Astrocyte (in vitro differentiated cells and primary cell): ENCODE results near the gene SLC6A2. TPM values are rescaled to one million over a fixed set of nuclear protein-coding genes. Genes with fewer than 3 reads are reported as not detected.

ENCODE experiments used
- DNase-seq: peaks from one replicate; pipeline ENCODE4 v3.0.0-alpha.2; 2010; ENCODE audit warnings: low read depth
- FAIRE-seq: peaks from 2 replicates; lab custom pipeline; 2011; peaks lifted over from hg19 to GRCh38; lab: Jason Lieb, UNC
- H2AFZ ChIP-seq: 2 replicates; pipeline ENCODE4 v1.6.0; 2012; ENCODE audit warnings: low read depth, low read length, inconsistent platforms
- H3K27ac ChIP-seq: 2 replicates; pipeline ENCODE4 v1.5.1; 2011; ENCODE audit warnings: low read depth, low read length, inconsistent platforms
- H3K27me3 ChIP-seq: 2 replicates; pipeline ENCODE4 v1.6.0; 2011; ENCODE audit warnings: low read length, inconsistent platforms; ENCODE audit not compliant: insufficient read depth
- H3K36me3 ChIP-seq: 2 replicates; pipeline ENCODE4 v1.5.1; 2011; ENCODE audit warnings: low read length, inconsistent platforms; ENCODE audit not compliant: insufficient read depth
- H3K4me1 ChIP-seq: 2 replicates; pipeline ENCODE4 v1.5.1; 2011; ENCODE audit warnings: low read length, inconsistent platforms; ENCODE audit not compliant: insufficient read depth
- H3K4me2 ChIP-seq: 2 replicates; pipeline ENCODE4 v1.6.0; 2012; ENCODE audit warnings: low read length, inconsistent platforms
- H3K4me3 ChIP-seq: 2 replicates; pipeline ENCODE4 v1.5.1; 2011; ENCODE audit warnings: low read depth, mild to moderate bottlenecking, low read length, inconsistent platforms; ENCODE audit not compliant: insufficient read depth
- H3K79me2 ChIP-seq: 2 replicates; pipeline ENCODE4 v1.6.0; 2012; ENCODE audit warnings: mild to moderate bottlenecking, low read length, inconsistent platforms; ENCODE audit not compliant: insufficient read depth
- H3K9ac ChIP-seq: 2 replicates; pipeline ENCODE4 v1.6.0; 2012; ENCODE audit warnings: mild to moderate bottlenecking, low read length, inconsistent platforms
- H3K9me3 ChIP-seq: 2 replicates; pipeline ENCODE4 v1.5.1; 2012; ENCODE audit warnings: low read depth, mild to moderate bottlenecking, low read length, inconsistent platforms; ENCODE audit not compliant: insufficient read depth
- H4K20me1 ChIP-seq: 2 replicates; pipeline ENCODE4 v1.6.0; 2012; ENCODE audit warnings: low read length, inconsistent platforms; ENCODE audit not compliant: insufficient read depth
- H3K27ac Mint-ChIP-seq: one replicate; pipeline ENCODE4 v1.8.0; 2021; ENCODE audit warnings: mild to moderate bottlenecking, mixed read lengths; ENCODE audit not compliant: unreplicated experiment
- H3K27me3 Mint-ChIP-seq: one replicate; pipeline ENCODE4 v1.8.0; 2021; ENCODE audit warnings: low read depth, mixed read lengths; ENCODE audit not compliant: unreplicated experiment
- H3K36me3 Mint-ChIP-seq: one replicate; pipeline ENCODE4 v1.8.0; 2021; ENCODE audit warnings: low read depth, mixed read lengths; ENCODE audit not compliant: unreplicated experiment
- H3K4me1 Mint-ChIP-seq: one replicate; pipeline ENCODE4 v1.8.0; 2021; ENCODE audit warnings: low read depth, mixed read lengths; ENCODE audit not compliant: unreplicated experiment
- H3K4me3 Mint-ChIP-seq: one replicate; pipeline ENCODE4 v1.8.0; 2021; ENCODE audit warnings: mild to moderate bottlenecking, moderate library complexity, mixed read lengths; ENCODE audit not compliant: unreplicated experiment
- H3K9me3 Mint-ChIP-seq: one replicate; pipeline ENCODE4 v1.8.0; 2021; ENCODE audit warnings: mild to moderate bottlenecking, mixed read lengths; ENCODE audit not compliant: unreplicated experiment
- EZH2 ChIP-seq: IDR thresholded peaks from 2 replicates; pipeline ENCODE4 v1.6.1; 2012; ENCODE audit warnings: mild to moderate bottlenecking, low read length, inconsistent platforms; ENCODE audit not compliant: insufficient read depth
- total RNA-seq: library from RNA; stranded (reverse); gene quantifications from 2 replicates; pipeline ENCODE4 v1.2.1, GENCODE V29; 2021
- TF ChIP-seq, protein P1 (sequence below): IDR thresholded peaks from 2 replicates; pipeline ENCODE4 v1.5.1; 2011; ENCODE audit warnings: low read depth, mild to moderate bottlenecking, inconsistent platforms, low read length, moderate library complexity; ENCODE audit not compliant: insufficient read depth

Gene SLC6A2
- total RNA-seq, 1 donor from 2014 or later, result not detected

DNA sequence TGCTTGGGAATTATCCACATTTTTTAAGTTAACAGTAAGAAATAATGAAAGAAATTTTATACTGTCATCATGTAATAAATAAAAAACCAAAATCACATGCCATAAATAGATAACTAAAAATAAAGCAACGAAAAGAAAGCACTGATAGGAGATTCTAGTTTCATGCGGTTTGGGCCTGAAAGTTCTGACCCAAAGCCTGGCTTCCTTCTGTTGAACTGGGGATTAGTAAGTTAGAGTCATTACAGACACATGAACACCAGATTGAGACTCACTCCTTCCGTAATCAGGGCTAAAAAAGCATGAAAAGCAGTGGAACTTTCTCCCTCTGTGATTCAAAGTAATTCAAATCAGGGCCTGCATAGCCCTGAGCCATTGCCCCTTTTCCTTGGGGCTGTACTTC lies 13.2 kb upstream of the SLC6A2 start:
- FAIRE-seq (no peak), DNase-seq (no peak)
- no peaks in the 10 kb centered on the region for H3K9me3 ChIP-seq
- no peaks in the 10 kb centered on the region for H4K20me1 ChIP-seq
- H3K4me1 Mint-ChIP-seq, result peaks cover 6% of the 10 kb centered on the region
- peaks cover 2% of the 10 kb centered on the region for H3K27me3 ChIP-seq
- no peaks in the 10 kb centered on the region for H3K36me3 Mint-ChIP-seq
- TF ChIP-seq, protein P1, sequence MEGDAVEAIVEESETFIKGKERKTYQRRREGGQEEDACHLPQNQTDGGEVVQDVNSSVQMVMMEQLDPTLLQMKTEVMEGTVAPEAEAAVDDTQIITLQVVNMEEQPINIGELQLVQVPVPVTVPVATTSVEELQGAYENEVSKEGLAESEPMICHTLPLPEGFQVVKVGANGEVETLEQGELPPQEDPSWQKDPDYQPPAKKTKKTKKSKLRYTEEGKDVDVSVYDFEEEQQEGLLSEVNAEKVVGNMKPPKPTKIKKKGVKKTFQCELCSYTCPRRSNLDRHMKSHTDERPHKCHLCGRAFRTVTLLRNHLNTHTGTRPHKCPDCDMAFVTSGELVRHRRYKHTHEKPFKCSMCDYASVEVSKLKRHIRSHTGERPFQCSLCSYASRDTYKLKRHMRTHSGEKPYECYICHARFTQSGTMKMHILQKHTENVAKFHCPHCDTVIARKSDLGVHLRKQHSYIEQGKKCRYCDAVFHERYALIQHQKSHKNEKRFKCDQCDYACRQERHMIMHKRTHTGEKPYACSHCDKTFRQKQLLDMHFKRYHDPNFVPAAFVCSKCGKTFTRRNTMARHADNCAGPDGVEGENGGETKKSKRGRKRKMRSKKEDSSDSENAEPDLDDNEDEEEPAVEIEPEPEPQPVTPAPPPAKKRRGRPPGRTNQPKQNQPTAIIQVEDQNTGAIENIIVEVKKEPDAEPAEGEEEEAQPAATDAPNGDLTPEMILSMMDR, result no peak
- TF ChIP-seq EZH2, result no peak
- H3K27ac Mint-ChIP-seq, result no peak overlapping the region
- H2AFZ ChIP-seq, result no peak overlapping the region
- H3K4me1 ChIP-seq, result no peaks in the 10 kb centered on the region
- H3K4me2 ChIP-seq, result no peak overlapping the region
- H3K4me3 Mint-ChIP-seq, result no peak overlapping the region
- H3K9ac ChIP-seq, result no peak overlapping the region
- no peak overlapping the region for H3K4me3 ChIP-seq
- H3K27me3 Mint-ChIP-seq, result peaks cover 46% of the 10 kb centered on the region
- H3K36me3 ChIP-seq, result no peaks in the 10 kb centered on the region
- H3K79me2 ChIP-seq, result no peaks in the 10 kb centered on the region
- H3K27ac ChIP-seq, result no peak overlapping the region
- H3K9me3 Mint-ChIP-seq, result peaks cover 1% of the 10 kb centered on the region

DNA sequence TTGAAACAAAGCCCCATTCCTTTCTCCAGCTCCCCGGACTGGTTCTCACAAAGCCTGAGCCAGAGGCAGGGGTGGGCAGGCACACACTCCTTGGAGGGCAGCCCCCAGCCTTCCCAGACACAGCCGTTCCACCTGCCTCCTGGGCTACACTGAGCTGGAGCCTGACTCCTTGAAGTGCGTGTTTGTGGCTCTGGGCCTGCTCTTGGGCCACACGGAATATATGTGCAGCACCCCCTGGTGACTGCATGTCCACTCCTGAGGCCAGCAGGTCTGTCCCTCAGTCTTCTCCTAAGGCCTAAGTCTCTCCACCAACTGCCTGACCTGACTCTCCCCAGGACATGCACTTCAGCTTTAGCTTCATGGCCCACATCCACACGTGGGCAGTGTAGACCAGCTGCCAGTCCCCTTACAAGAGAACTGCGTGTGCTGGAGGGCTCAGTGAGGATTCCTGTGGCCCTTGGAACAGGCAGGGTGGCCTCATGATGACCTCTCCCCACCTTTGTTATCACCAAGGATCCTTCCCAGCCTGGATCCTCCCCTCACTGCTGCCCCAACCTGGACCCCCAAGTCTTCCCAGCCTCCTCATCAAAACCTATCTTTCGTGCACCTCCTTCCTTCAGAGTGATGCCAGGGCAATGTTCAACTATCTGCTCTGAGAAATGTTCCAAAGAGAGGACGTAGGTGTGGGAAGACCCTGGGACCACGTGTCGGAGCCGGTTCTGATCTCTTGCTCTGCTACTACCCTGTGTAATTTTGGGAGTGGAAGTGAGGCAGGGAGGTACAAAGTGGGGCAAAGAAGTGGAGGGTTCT lies 12.4 kb upstream of the SLC6A2 start:
- H3K36me3 ChIP-seq, result no peaks in the 10 kb centered on the region
- H3K4me1 ChIP-seq, result no peaks in the 10 kb centered on the region
- no peak for FAIRE-seq
- no peak overlapping the region for H3K9ac ChIP-seq
- Mint-ChIP-seq H3K27ac (no peak overlapping the region), H3K9me3 (no peaks in the 10 kb centered on the region), H3K4me1 (peaks cover 6% of the 10 kb centered on the region), H3K27me3 (peaks cover 46% of the 10 kb centered on the region), H3K36me3 (no peaks in the 10 kb centered on the region), H3K4me3 (no peak overlapping the region)
- no peak overlapping the region for H2AFZ ChIP-seq
- DNase-seq, result no peak
- no peaks in the 10 kb centered on the region for H4K20me1 ChIP-seq
- no peak overlapping the region for H3K4me3 ChIP-seq
- H3K79me2 ChIP-seq, result no peaks in the 10 kb centered on the region
- H3K27me3 ChIP-seq, result peaks cover 2% of the 10 kb centered on the region
- no peaks in the 10 kb centered on the region for H3K9me3 ChIP-seq
- H3K4me2 ChIP-seq, result no peak overlapping the region
- no peak overlapping the region for H3K27ac ChIP-seq
- TF ChIP-seq, protein P1, result no peak
- TF ChIP-seq EZH2, result no peak

DNA sequence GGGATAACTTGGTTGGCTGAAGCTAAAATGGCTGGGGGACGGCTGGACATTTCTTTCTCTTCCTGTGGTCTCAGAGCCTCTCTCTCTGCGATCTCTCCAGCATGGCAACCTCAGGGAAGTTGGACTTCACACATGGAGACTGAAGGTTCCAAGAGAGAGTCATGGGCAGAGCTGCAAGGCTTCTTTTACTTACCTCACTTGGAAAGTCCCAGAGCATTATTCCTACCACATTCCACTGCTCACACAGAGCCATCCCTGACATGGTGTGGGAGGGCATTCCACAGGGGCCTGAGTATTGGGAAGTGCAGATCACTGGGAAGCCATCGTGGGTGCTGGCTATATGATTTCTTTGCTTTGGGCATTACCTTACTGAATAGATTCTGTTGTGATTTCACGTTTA lies 9.8 kb upstream of the SLC6A2 start:
- Mint-ChIP-seq H3K27ac (no peak overlapping the region), H3K9me3 (no peaks in the 10 kb centered on the region), H3K27me3 (peaks cover 48% of the 10 kb centered on the region), H3K4me1 (peaks cover 6% of the 10 kb centered on the region), H3K4me3 (no peak overlapping the region), H3K36me3 (no peaks in the 10 kb centered on the region)
- Histone ChIP-seq H3K4me1 (no peaks in the 10 kb centered on the region), H3K27me3 (peaks cover 3% of the 10 kb centered on the region), H3K4me2 (no peak overlapping the region), H2AFZ (no peak overlapping the region), H3K36me3 (no peaks in the 10 kb centered on the region), H3K79me2 (no peaks in the 10 kb centered on the region), H3K27ac (no peak overlapping the region), H3K9me3 (no peaks in the 10 kb centered on the region), H3K4me3 (no peak overlapping the region), H3K9ac (no peak overlapping the region), H4K20me1 (no peaks in the 10 kb centered on the region)
- no peak for TF ChIP-seq EZH2
- TF ChIP-seq, protein P1, result no peak
- DNase-seq, result no peak
- FAIRE-seq, result no peak
